ENCODE measurements around the gene MEAF6.

DNA sequence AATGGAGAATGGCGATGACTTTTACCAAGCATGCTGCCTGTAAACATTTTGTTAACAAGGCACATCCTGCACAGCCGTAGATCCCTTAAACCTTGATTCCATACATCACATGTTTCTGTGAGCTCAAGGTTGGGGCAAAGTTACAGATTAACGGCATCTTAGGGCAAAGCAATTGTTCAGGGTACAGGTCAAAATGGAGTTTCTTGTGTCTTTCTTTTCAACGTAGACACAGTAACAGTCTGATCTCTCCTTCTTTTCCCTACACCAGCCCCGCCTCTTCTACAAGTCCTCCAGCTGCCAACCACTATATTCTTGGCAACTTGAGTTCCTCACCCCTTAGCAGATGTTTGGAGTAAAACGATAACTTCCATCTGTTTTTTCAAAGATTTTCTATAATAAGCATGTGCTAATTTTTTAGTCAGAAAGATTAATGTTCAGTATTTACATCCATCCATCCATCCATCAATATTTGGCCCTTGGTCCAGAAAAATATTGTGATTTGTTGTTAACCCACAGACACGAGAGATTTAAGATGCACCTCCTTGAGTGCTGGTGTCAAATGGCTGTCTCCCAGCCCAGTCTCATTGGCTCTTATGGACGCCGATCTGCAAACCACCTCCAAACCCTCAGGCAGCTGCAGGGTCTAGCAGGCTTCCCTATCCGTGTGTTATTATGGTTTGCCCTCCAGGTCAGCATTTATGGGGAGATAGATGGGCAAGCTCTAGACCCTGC is 46.0 kb upstream of the MEAF6 start:
- TF ChIP-seq, protein P1, sequence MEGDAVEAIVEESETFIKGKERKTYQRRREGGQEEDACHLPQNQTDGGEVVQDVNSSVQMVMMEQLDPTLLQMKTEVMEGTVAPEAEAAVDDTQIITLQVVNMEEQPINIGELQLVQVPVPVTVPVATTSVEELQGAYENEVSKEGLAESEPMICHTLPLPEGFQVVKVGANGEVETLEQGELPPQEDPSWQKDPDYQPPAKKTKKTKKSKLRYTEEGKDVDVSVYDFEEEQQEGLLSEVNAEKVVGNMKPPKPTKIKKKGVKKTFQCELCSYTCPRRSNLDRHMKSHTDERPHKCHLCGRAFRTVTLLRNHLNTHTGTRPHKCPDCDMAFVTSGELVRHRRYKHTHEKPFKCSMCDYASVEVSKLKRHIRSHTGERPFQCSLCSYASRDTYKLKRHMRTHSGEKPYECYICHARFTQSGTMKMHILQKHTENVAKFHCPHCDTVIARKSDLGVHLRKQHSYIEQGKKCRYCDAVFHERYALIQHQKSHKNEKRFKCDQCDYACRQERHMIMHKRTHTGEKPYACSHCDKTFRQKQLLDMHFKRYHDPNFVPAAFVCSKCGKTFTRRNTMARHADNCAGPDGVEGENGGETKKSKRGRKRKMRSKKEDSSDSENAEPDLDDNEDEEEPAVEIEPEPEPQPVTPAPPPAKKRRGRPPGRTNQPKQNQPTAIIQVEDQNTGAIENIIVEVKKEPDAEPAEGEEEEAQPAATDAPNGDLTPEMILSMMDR (IDR thresholded peaks at IDR 0.05), result no peak
- TF ChIP-seq POLR2A (IDR thresholded peaks at IDR 0.05) (no peak), POLR2AphosphoS5 (IDR thresholded peaks at IDR 0.05) (no peak)

Measured in breast epithelium (tissue), 3 donors.